Activated CD4-positive, alpha-beta T cell treated with anti-CD3 and anti-CD28 coated beads, Interleukin-2, amount 50 U/mL, for 24 hours (primary cell): ENCODE results near the gene OSCAR.
"Not testable (repeated sequence)": the region's sequence is repeated elsewhere in the genome, so short reads cannot be mapped to it uniquely, and the experiment has no call there.

ENCODE experiments used
- DNase-seq, 2 donors: peaks; one replicate each; pipeline ENCODE4 v3.0.0-alpha.2; 2020; ENCODE audit warnings: low read depth in 1 of 2, low spot score in 1 of 2

The OSCAR gene

GRCh38 chr19:54127688-54128440, 27.3 kb upstream of the OSCAR start:
- DNase-seq: no peak

- DNase-seq: no peak
These were observed 25.1 kb upstream of the OSCAR start for GRCh38 chr19:54125713-54126112.

- DNase-seq: no peak
These were observed 23.8 kb upstream of the OSCAR start for GRCh38 chr19:54124393-54124792.

GRCh38 chr19:54123682-54124081, 23.1 kb upstream of the OSCAR start:
- DNase-seq: no peak

GRCh38 chr19:54121259-54121658, 20.7 kb upstream of the OSCAR start:
- no peak for DNase-seq

- peak; percentile 90 to 97 for DNase-seq
These were observed 14.8 kb upstream of the OSCAR start, which contains the start of the genes PRPF31 and TFPT for GRCh38 chr19:54115109-54116063. TSS of gene PRPF31 (plus strand) at chr19:54115754. CDS start at chr19:54118279, 2,525 bp downstream. TSS of gene TFPT (minus strand) at chr19:54115657. CDS start at chr19:54115269, 388 bp downstream.

GRCh38 chr19:54114340-54115108, 13.9 kb upstream of the OSCAR start:
- DNase-seq: no peak

- DNase-seq: no peak
These were observed 9.0 kb upstream of the OSCAR start for GRCh38 chr19:54109651-54110050.

GRCh38 chr19:54108496-54108895, 7.9 kb upstream of the OSCAR start:
- DNase-seq: no peak

- DNase-seq: no peak
These were observed 7.4 kb upstream of the OSCAR start for GRCh38 chr19:54107876-54108490.

- no peak for DNase-seq
These were observed 6.1 kb upstream of the OSCAR start for GRCh38 chr19:54106716-54107115.

GRCh38 chr19:54105796-54106195, 5.2 kb upstream of the OSCAR start:
- DNase-seq: no peak

GRCh38 chr19:54104998-54105715, 4.6 kb upstream of the OSCAR start:
- DNase-seq: no peak

GRCh38 chr19:54102421-54103169, 2.0 kb upstream of the OSCAR start, which contains the start of gene NDUFA3:
TSS of gene NDUFA3 (plus strand) at chr19:54102855. CDS start at chr19:54102879, 24 bp downstream.
- DNase-seq: peak; percentile 88 to 95

- DNase-seq: not testable (repeated sequence)
These were observed 724 bp downstream of the OSCAR start for GRCh38 chr19:54099903-54100255.

- no peak for DNase-seq
These were observed 1.3 kb downstream of the OSCAR start for GRCh38 chr19:54099190-54099902.

- no peak for DNase-seq
These were observed 3.9 kb downstream of the OSCAR start for GRCh38 chr19:54096617-54097106.

GRCh38 chr19:54095859-54096616, 4.6 kb downstream of the OSCAR start:
- DNase-seq: not testable (repeated sequence)
